Uterus (tissue), 2 donors: ENCODE measurements around the gene BTBD2.

Source experiments
- POLR2A ChIP-seq, 2 donors: fragments of 450-650 bp; IDR thresholded peaks; one replicate each; pipeline ENCODE4 v1.6.1; 2016; ENCODE audit warnings: antibody characterized with exemption in 2 of 2, mild to moderate bottlenecking in 1 of 2, moderate library complexity in 1 of 2
- TF ChIP-seq, protein P1 (sequence below), 4 experiments: fragments of 200-600 bp in 2 of 4; fragments of 450-650 bp in 2 of 4; sonication (generic) in 2 of 4; IDR thresholded peaks; one replicate each; pipeline ENCODE4 v1.5.1; 2016 to 2019; ENCODE audit warnings: antibody characterized with exemption in 4 of 4, mild to moderate bottlenecking in 2 of 4, moderate library complexity in 1 of 4

GRCh38 chr19:2033825-2034159, 18.3 kb upstream of the BTBD2 start:
- TF ChIP-seq, protein P1, sequence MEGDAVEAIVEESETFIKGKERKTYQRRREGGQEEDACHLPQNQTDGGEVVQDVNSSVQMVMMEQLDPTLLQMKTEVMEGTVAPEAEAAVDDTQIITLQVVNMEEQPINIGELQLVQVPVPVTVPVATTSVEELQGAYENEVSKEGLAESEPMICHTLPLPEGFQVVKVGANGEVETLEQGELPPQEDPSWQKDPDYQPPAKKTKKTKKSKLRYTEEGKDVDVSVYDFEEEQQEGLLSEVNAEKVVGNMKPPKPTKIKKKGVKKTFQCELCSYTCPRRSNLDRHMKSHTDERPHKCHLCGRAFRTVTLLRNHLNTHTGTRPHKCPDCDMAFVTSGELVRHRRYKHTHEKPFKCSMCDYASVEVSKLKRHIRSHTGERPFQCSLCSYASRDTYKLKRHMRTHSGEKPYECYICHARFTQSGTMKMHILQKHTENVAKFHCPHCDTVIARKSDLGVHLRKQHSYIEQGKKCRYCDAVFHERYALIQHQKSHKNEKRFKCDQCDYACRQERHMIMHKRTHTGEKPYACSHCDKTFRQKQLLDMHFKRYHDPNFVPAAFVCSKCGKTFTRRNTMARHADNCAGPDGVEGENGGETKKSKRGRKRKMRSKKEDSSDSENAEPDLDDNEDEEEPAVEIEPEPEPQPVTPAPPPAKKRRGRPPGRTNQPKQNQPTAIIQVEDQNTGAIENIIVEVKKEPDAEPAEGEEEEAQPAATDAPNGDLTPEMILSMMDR (IDR thresholded peaks at IDR 0.05): no peak
- TF ChIP-seq POLR2A (IDR thresholded peaks at IDR 0.05): no peak
